Stimulated activated CD4-positive, alpha-beta T cell treated with anti-CD3 and anti-CD28 coated beads, Interleukin-1b, Interleukin-23, amount 100 ng/mL, for 24 hours (primary cell): ENCODE measurements around the gene TTC28.
"Not testable (repeated sequence)": the region's sequence is repeated elsewhere in the genome, so short reads cannot be mapped to it uniquely, and the experiment has no call there.

ENCODE experiments used
- DNase-seq, 4 experiments: peaks; one replicate each; pipeline ENCODE4 v3.0.0-alpha.2; 2020; ENCODE audit warnings: low read depth in 4 of 4, low spot score in 1 of 4

Gene TTC28

DNA sequence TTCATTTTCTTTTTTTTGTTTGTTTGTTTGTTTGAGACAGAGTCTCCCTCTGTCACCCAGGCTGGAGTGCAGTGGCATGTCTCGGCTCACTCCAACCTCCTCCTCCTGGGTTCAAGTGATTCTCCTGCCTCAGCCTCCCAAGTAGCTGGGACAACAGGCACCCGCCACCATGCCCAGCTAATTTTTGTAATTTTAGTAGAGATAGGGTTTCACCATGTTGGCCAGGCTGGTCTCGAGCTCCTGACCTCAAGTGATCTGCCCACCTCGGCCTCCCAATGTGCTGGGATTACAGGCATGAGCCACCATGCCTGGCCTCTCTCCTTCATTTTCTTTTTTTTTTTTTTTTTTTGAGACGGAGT lies 118.9 kb downstream of the TTC28 start:
- DNase-seq = not testable (repeated sequence)

DNA sequence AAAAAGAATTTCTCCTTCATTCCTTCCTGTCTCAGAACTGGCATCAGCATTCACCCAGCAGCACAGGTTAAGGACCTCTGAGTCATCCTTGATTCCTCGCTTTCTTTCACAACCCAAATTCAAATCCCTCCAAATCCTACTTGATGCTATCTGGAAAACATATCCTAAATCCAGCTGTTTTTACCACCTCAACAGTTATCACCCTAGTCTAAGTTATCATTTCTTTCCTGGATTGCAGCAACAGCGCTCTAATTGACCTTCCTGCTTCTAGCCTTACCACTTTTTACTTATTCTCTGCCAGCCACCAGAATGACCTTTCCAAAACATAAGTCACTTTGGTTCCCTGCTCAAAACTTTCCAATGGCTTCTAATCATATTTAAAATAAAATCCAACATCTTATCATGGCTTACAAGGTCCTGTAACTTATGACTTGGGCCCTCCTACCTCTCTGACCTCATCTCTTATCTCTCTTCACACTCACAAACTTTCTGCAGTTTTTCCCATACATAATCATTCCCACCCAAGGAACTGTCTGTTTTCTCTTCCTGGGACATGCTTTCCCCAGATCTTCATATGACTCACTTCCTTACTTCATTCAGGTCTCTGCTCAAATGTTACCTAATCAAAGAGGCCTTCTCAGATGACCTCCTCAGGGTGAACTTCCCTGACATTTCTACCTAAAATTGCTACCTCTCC lies 119.4 kb downstream of the TTC28 start:
- DNase-seq = no peak

DNA sequence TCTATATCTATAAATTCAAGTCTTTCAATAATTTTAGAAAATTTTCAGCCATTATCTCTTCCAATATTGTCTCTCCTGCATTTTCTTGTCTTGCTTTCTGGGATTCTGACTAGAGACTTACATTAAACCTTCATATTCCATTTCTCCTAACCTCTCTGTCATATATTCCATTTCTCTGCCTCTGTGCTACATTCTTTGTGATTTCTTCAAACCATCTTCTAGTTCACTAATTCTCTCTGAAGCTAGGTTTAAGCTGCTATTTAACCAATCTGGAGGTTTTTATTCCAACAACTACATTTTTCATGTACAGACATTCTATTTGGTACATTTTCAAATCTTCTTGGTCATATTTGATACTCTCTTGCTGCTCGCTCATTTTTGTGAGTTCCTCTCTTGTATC lies 122.5 kb downstream of the TTC28 start:
- no peak for DNase-seq

DNA sequence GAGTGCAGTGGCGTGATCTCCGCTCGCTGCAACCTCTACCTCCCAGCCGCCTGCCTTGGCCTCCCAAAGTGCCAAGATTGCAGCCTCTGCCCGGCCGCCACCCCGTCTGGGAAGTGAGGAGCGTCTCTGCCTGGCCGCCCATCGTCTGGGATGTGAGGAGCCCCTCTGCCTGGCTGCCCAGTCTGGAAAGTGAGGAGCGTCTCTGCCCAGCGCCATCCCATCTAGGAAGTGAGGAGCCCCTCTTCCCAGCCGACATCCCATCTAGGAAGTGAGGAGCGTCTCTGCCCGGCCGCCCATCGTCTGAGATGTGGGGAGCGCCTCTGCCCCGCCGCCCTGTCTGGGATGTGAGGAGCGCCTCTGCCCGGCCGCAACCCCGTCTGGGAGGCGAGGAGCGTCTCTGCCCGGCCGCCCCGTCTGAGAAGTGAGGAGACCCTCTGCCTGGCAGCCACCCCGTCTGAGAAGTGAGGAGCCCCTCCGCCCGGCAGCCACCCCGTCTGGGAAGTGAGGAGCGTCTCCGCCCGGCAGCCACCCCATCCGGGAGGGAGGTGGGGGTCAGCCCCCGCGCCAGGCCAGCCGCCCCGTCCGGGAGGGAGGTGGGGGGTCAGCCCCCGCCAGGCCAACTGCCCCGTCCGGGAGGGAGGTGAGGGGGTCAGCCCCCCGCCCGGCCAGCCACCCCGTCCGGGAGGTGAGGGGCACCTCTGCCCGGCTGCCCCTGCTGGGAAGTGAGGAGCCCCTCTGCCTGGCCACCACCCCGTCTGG lies 126.4 kb downstream of the TTC28 start:
- DNase-seq = not testable (repeated sequence)

DNA sequence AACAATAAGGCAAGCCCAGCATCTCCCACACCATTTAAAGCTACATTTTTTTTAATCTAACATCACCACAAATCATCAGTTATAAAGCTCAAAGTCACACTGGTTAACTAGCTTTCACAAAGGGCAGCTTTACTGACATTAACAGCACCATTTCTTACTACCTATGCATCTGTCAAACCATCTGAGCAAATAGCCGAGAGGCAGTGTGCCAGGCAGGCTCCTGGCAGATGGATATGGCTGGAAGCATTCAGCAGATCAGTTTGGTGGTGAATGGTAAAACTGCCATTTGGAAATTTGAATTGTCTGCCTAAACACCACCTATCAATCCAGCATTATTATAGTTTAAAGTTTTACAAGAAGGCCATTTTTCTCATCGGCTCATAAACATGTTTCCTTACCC lies 131.2 kb downstream of the TTC28 start:
- DNase-seq = no peak

DNA sequence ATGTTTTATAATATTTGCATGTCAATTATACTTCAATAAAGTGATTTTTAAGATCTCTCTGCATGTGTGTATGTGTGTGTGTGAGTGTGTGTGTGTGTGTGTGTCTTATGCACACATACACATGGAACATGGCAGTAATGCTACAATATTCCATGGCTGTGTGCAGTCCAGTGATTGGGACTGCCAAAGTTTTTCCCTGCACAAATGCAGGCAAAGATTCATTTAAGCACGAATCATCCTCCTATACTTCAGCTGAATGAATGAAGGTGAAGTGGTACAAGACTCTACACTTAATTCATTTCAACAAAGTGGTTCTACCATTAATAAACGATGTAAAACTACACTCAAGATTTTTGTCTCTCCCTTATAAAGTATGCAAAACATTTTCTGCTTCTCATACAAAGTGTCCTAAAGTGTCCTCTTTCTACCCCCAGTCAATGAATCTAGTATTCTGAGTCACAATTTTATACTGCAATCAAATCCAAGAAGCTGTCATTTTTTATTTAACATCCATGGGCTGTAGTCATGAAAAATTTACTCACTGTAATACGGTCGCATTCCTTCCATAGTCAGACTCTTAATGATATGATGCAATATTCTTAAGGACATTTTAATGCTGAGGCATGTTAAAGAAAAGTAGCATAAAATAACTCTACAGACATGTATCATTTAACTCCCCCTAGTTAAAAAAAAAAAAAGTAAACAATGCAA lies 132.4 kb downstream of the TTC28 start:
- DNase-seq = no peak

DNA sequence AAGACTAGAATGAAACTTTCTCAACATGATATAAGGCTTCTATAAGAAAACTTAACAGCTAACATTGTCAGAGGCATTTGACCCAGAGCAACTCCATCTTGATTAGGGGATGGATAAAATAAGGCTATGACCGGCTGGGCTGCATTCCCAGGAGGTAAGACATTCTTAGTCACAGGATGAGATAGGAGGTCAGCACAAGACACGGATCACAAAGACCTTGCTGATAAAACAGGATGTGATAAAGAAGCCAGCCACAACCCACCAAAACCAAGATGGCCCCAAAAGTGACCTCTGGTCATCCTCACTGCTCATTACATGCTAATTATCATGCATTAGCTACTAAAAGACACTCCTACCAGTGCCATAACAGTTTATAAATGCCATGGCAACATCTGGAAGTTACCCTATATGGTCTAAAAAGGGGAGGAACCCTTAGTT lies 135.2 kb downstream of the TTC28 start:
- no peak for DNase-seq

DNA sequence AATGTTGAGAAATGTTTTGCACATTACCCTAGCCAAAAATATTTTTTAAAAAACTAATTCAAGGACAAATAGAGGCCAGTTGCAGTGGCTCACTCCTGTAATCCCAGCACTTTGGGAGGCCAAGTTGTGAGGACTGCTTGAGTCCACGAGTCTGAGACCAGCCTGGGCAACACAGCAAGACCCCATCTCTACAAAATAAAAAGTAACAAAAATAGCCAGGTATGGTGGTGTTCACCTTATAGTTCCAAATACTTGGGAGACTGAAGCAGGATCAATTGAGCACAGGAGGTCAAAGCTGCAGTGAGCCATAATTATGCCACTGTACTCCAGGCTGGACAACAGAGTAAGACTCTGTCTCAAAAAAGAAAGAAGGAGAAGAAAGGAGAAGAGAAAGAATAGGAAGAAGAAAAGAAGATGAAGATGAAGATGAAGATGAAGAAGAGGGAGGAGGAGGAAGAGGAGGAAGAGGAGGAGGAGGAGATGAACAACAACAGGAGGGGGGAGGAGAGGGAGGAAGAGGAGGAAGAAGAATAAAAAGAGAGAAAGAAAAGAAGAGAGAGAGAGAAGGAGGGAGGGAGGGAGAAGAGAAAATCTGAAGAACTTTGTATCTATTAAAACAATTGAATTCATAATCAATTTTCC lies 136.5 kb downstream of the TTC28 start:
- DNase-seq = no peak

DNA sequence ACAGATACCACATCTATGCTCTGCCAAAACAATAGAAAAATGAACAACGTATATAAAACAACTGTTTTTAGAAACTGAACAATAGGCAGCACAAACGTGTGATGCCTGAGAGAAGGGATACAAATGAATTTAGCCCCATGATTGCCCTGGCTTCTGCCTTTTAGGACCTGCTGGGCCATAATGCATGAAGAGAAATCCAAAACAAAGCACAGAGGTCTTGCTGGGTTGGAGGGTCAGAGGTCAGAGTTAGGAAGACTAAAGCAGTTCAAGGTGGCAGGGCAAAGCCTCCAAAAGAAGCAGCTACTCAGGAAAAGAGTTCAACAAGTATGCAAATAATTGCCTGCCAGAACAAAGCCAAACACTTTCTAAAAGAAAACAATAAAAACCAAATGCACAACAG lies 138.5 kb downstream of the TTC28 start:
- no peak for DNase-seq

DNA sequence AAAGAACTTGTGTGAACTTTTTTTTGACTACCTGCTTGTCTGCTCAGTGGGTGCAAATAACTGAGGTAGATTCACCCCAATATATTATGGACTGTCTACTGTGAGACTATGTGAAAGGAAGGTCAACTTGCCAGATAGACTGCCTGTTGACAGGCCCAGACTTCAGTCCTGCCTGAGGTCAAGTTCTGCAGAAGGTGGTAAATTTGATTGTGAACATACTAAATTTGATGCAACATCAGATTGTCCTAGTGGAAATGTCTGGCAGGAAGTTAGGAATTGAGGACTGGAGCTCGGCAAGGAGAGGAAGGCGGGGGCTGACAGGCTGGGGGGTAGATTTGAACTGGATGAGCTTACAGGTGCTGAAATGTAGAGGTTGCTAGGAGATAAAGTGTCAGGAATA lies 140.7 kb downstream of the TTC28 start:
- no peak for DNase-seq

DNA sequence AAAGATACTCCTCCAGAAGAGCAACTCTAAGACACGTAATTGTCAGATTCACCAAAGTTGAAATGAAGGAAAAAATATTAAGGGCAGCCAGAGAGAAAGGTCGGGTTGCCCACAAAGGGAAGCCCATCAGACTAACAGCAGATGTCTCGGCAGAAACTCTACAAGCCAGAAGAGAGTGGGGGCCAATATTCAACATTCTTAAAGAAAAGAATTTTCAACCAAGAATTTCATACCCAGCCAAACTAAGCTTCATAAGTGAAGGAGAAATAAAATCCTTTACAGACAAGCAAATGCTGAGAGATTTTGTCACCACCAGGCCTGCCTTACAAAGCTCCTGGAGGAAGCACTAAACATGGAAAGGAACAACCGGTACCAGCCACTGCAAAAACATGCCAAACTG lies 149.1 kb downstream of the TTC28 start:
- not testable (repeated sequence) for DNase-seq

DNA sequence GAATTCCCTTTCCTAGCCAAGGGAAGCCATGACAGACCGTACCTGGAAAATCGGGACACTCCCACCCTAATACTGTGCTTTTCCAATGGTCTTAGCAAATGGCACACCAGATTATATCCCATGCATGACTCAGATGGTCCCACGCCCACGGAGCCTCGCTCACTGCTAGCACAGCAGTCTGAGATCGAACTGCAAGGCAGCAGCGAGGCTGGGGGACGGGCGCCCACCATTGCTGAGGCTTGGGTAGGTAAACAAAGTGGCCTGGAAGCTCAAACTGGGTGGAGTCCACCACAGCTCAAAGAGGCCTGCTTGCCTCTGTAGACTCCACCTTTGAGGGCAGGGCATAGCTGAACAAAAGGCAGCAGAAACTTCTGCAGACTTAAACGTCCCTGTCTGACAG lies 150.5 kb downstream of the TTC28 start:
- DNase-seq = peak in 1 of 4 experiments; percentile 1

DNA sequence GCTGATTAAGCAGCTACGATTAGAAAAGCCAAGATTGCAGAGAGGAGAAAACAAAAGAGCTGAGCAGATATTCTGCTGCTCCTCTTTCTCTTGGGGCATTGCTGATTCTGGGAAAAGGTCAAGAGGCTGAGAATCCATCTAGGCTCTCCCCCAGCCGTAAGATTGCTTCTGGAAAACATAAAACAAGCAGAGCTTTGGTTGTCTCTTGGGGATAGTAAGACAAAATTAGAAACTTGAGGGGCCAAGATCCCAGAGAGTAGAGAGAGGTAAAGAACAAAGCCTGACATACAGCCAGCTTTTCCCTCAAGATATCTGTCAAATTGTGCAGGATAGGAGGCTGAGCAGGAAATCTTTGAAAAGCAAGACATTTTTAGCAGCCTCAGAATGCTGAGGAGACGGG lies 158.2 kb downstream of the TTC28 start:
- no peak for DNase-seq

DNA sequence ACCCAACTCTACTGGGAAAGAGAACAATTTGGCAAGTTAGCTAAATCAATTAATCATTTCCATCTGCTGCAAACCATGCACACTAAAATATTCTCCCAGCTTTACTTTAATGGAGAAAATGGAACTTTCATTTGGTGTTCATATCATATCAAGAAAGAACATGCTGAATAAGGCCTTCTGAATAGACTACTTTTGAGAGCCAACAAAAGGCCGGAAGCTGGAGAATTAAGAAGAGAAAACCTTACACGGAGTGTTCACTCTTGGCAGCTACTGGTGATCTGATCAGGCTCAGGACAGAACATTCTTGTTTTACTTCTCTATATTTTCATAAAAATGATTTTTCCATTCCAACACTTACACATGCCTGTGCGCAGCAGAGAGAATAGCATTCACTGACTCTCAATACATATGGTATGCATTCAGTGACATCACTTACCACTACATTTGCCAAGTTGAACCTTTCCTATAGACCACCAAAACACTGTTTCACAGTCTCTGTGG lies 165.3 kb downstream of the TTC28 start:
- DNase-seq = no peak

DNA sequence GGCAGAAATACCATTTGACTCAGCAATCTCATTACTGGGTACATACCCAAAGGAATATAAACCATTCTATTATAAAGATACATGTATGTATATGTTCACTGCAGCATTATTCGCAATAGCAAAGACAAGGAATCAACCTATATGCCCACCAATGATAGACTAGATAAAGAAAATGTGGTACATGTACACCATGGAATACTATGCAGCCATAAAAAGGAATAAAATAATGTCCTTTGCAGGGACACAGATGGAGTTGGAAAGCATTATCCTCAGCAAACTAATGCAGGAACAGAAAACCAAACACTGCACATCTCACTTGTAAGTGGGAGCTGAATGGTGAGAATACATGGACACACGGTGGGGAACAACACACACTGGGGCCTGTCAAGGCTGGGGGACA lies 167.3 kb downstream of the TTC28 start:
- not testable (repeated sequence) for DNase-seq

DNA sequence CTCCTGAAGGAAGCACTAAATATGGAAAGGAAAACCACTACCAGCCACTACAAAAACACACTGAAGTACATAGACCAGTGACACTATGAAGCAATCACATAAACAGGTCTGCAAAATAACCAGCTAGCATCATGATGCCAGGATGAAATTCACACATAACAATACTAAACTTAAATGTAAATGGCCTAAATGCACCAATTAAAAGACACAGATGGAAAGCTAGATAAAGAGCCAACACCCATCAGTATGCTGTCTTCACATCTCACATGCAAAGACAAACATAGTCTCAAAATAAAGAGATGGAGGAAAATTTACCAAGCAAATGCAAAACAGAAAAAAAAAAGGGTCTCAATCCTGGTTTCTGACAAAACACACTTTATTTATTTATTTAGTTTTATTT lies 171.7 kb downstream of the TTC28 start:
- no peak for DNase-seq

DNA sequence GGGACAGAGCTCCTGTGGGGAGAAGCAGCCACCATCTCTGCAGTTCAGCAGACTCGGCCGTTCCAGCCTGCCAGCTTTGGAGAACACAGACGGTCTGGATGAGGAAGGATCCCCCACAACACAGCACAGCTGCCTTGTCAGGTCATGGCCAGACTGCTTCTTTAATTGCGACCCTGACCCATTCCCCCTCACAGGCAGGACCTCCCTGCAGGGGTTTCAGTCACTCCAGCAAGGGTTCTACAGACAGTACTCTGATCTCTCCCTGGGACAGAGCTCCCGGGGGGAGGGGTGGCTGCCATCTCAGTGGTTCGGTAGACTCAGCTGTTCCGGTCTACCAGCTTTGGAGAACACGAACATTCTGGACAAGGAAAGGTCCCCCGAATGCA lies 173.5 kb downstream of the TTC28 start:
- DNase-seq = no peak

DNA sequence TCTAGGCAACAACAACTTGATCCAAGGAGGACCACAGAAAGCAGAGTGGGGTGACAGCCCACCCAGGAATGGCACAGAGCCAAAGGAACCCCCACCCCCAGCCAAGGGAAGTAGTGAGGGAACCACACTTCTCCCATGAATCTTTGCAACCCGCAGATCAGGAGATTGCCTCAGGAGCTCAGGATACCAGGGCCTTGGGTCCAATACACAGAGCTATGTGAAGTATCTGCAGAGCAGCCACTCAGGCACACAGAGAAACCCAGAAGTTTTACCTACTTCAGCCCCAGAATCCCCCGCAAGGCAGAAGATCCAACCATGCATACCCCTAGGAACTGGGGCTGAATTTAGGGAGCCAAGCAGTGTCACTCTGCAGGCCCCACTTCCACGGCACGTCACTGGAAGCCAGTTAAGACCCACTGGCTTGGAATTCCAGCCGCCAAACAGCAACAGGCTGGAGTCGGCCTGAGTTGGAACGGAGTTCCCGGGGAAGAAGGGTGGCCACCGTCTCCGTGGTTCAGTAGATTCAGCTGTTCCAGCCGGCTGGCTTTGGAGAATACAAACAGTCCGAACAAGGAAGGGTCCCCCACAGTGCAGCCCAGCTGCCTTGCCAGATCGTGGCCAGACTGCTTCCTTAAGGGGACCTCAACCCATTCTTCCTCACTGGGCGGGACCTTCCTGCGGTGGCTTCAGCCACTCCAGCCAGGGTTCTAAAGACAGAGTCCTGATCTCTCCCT lies 174.1 kb downstream of the TTC28 start:
- DNase-seq = no peak

DNA sequence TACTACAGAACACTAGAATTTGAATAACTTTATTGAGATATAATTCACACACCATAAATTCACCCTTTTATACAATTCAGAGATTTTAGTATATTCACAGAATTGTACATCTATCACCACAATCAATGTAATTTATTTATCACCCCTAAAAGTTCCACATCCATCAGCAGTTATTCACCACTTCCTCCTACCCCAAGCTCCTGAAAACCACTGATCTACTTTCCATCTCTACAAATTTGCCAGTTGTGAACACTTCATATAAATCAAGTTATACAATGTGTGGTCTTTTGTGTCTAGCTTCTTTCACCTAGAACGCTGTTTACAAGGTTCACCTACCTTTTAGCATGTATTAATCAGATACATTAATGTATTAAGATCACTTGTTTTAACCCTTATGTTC lies 179.6 kb downstream of the TTC28 start:
- DNase-seq = no peak

DNA sequence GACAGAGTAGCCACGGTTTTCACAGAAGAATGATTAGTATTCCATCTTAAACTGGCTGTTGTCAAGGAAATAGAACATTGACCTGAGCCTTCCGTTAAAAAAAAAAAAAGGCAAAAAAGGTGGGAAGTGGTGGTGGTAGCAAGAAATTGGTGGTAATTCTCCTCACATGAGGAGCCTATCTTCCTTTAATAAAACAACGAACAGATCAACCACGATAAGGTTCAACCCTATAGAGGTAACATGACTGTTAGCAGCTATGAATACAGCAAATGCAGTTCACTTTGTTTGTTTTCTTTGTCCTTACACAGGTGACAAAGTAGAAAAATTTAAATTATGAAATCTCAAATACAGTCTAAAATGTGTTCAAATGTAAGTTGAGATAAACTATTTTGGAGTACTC lies 181.6 kb downstream of the TTC28 start:
- DNase-seq = no peak

DNA sequence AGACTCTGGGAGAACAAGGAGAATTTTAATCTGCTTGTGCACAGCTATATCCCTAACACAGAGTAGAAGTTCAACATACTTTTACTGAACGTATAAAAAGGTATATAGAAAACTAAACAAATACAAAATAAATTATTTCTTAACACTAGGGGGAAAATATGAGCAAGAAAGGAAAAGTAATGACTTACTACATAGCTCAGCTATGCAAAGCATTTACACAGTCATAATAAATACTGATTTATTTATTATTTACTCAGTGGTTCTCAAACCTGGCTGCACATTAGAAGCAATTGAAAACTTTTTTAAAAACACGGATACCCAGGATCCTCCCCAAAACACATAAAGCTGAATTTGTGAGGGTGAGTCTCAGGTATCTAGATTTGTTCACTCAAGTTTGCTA lies 182.5 kb downstream of the TTC28 start:
- DNase-seq = no peak
